ENCODE results near the gene MON1A. TPM values are rescaled to one million over a fixed set of nuclear protein-coding genes. Genes with fewer than 3 reads are reported as not detected.
"Not testable (repeated sequence)": the region's sequence is repeated elsewhere in the genome, so short reads cannot be mapped to it uniquely, and the experiment has no call there.

MON1A gene
- total and polyA plus RNA-seq, 4 donors, result 7.0 to 12.3 (median 9.4) TPM

DNA sequence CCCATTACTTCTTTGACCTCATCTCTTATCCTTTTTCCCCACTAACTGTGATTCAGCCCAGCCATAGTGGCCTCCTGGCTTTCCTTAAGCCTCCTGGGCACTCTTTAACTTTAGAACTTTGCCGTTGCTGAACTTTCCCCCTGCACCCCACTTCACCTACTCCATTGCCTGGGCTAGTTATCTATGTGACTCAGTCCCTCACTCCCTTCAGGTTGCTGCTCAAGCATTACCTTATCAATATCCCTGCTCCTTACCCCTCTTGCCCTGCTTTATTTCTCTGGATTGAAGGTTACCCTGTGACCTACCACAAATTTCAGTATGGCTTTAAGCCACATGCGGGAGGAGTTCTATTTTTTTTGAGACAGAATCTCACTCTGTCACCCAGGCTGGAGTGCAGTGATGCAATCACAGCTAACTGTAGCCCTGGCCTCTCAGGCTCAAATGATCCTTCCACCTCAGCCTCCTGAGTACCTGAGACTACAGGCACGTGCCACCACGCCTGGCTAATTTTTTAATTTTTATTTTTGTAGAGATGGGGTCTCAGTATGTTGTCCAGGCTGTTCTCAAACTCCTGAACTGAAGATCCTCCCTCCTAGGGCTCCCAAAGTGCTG, 3.4 kb downstream of the MON1A start:
- Histone ChIP-seq H3K36me3 (ENCODE audit: control insufficient read depth in 4 of 4, insufficient read depth in 4 of 4, low read length in 4 of 4) (no peaks in the 10 kb centered on the region), H3K27ac (ENCODE audit: low read depth in 1 of 2, low read length in 1 of 2) (no peak overlapping the region), H3K9ac (ENCODE audit: insufficient read depth in 1 of 2, low read length in 2 of 2) (no peak overlapping the region), H3K27me3 (ENCODE audit: control insufficient read depth in 3 of 3, insufficient read depth in 3 of 3, low read length in 2 of 3) (no peaks in the 10 kb centered on the region), H3K4me1 (ENCODE audit: control insufficient read depth in 5 of 5, insufficient read depth in 5 of 5, low read length in 5 of 5) (peaks cover 0 to 9% (median 4%) of the 10 kb centered on the region in 5 donors), H3K9me3 (ENCODE audit: control insufficient read depth in 4 of 4, insufficient read depth in 3 of 4, low read length in 3 of 4) (no peaks in the 10 kb centered on the region), H3K4me3 (no peak overlapping the region)
- WGBS, 2 donors, result 73 to 81% methylated on average over 4 of the region's 4 CpGs
- ATAC-seq (ENCODE audit: insufficient read depth, low FRiP score) (no peak), DNase-seq (no peak)
- TF ChIP-seq CTCF (IDR thresholded peaks at IDR 0.05; ENCODE audit: control extremely low read depth, extremely low read depth), result no peak

- H3K27ac ChIP-seq (ENCODE audit: low read depth in 1 of 2, low read length in 1 of 2), result no peak overlapping the region
- H3K9me3 ChIP-seq (ENCODE audit: control insufficient read depth in 4 of 4, insufficient read depth in 3 of 4, low read length in 3 of 4), result no peaks in the 10 kb centered on the region
- 93 to 98% methylated on average over 2 of the region's 2 CpGs for WGBS, 2 donors
- H3K4me3 ChIP-seq, result no peak overlapping the region
- no peak for DNase-seq
- TF ChIP-seq CTCF (IDR thresholded peaks at IDR 0.05; ENCODE audit: control extremely low read depth, extremely low read depth), result no peak
- H3K36me3 ChIP-seq (ENCODE audit: control insufficient read depth in 4 of 4, insufficient read depth in 4 of 4, low read length in 4 of 4), result no peaks in the 10 kb centered on the region
- H3K9ac ChIP-seq (ENCODE audit: insufficient read depth in 1 of 2, low read length in 2 of 2), result no peak overlapping the region
- H3K27me3 ChIP-seq (ENCODE audit: control insufficient read depth in 3 of 3, insufficient read depth in 3 of 3, low read length in 2 of 3), result no peaks in the 10 kb centered on the region
- ATAC-seq (ENCODE audit: insufficient read depth, low FRiP score), result no peak
- H3K4me1 ChIP-seq (ENCODE audit: control insufficient read depth in 5 of 5, insufficient read depth in 5 of 5, low read length in 5 of 5), result peaks cover 0 to 9% (median 4%) of the 10 kb centered on the region in 5 donors
Measured at GRCh38 chr3:49925485-49925884, 4.1 kb downstream of the MON1A start.

GRCh38 chr3:49924683-49925082, 4.9 kb downstream of the MON1A start:
- no peak for TF ChIP-seq CTCF (IDR thresholded peaks at IDR 0.05; ENCODE audit: control extremely low read depth, extremely low read depth)
- no peak for ATAC-seq (ENCODE audit: insufficient read depth, low FRiP score)
- no peak overlapping the region for H3K4me3 ChIP-seq
- no peak overlapping the region for H3K9ac ChIP-seq (ENCODE audit: insufficient read depth in 1 of 2, low read length in 2 of 2)
- no peaks in the 10 kb centered on the region for H3K9me3 ChIP-seq (ENCODE audit: control insufficient read depth in 4 of 4, insufficient read depth in 3 of 4, low read length in 3 of 4)
- no peaks in the 10 kb centered on the region for H3K27me3 ChIP-seq (ENCODE audit: control insufficient read depth in 3 of 3, insufficient read depth in 3 of 3, low read length in 2 of 3)
- H3K4me1 ChIP-seq (ENCODE audit: control insufficient read depth in 5 of 5, insufficient read depth in 5 of 5, low read length in 5 of 5), result peaks cover 0 to 5% (median 4%) of the 10 kb centered on the region in 5 donors
- WGBS, 2 donors, result 86 to 98% methylated on average over 2 of the region's 2 CpGs
- DNase-seq, result no peak
- H3K27ac ChIP-seq (ENCODE audit: low read depth in 1 of 2, low read length in 1 of 2), result no peak overlapping the region
- H3K36me3 ChIP-seq (ENCODE audit: control insufficient read depth in 4 of 4, insufficient read depth in 4 of 4, low read length in 4 of 4), result no peaks in the 10 kb centered on the region

DNA sequence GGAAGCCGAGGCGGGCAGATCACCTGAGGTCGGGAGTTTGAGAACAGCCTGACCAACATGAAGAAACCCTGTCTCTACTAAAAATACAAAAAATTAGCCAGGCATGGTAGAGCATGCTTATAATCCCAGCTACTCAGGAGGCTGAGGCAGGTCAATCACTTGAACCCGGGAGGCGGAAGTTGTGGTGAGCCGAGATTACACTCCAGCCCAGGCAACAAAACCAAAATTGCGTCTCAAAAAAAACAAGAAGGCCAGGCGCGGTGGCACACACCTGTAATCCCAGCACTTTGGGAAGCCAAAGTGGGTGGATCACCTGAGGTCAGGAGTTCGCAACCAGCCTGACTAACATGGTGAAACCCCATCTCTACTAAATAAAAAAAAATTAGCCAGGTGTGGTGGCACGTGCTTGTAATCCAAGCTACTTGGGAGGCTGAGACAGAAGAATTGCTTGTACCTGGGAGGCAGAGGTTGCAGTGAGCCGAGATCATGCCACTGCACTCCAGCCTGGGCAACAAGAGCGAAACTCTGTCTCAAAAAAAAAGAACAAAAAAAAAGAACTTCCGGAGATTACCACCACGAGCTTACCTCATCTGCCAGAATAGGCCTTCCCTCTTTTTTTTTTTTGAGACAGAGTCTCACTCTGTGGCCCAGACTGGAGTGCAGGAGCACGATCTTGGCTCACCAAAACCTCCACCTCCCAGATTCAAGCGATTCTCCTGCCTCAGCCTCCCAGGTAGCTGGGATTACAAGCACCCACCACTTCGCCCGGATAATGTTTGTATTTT, 11.6 kb downstream of the MON1A start:
- not testable (repeated sequence) for H3K27ac ChIP-seq (ENCODE audit: low read depth in 1 of 2, low read length in 1 of 2); ATAC-seq (ENCODE audit: insufficient read depth, low FRiP score); H3K9me3 ChIP-seq (ENCODE audit: control insufficient read depth in 4 of 4, insufficient read depth in 3 of 4, low read length in 3 of 4); H3K36me3 ChIP-seq (ENCODE audit: control insufficient read depth in 4 of 4, insufficient read depth in 4 of 4, low read length in 4 of 4); H3K4me1 ChIP-seq (ENCODE audit: control insufficient read depth in 5 of 5, insufficient read depth in 5 of 5, low read length in 5 of 5); DNase-seq; H3K9ac ChIP-seq (ENCODE audit: insufficient read depth in 1 of 2, low read length in 2 of 2); H3K27me3 ChIP-seq (ENCODE audit: control insufficient read depth in 3 of 3, insufficient read depth in 3 of 3, low read length in 2 of 3); H3K4me3 ChIP-seq
- WGBS, 2 donors, result 71 to 87% methylated on average over 19 of the region's 19 CpGs

All from lung (tissue), 12 donors.